Testis (tissue), 2 donors: Measurements from ENCODE around the gene INCENP.

ENCODE experiments used
- CTCF ChIP-seq, 3 experiments: fragments of 450-650 bp in 2 of 3; fragments of 200-600 bp in 1 of 3; sonication (generic) in 1 of 3; IDR thresholded peaks; one replicate each; pipeline ENCODE4 v1.5.1; 2016 to 2019; ENCODE audit warnings: antibody characterized with exemption in 3 of 3, mild to moderate bottlenecking in 2 of 3, moderate library complexity in 1 of 3
- POLR2A ChIP-seq: fragments of 450-650 bp; IDR thresholded peaks from one replicate; pipeline ENCODE4 v1.6.1; 2017; ENCODE audit warnings: antibody characterized with exemption, mild to moderate bottlenecking, moderate library complexity

- TF ChIP-seq CTCF (IDR thresholded peaks at IDR 0.05) (no peak), POLR2A (no peak)
These were observed 3.4 kb upstream of the INCENP start for GRCh38 chr11:62120431-62120830.
